ENCODE data around the gene TAB2. TPM values are rescaled to one million over a fixed set of nuclear protein-coding genes. Genes with fewer than 3 reads are reported as not detected.

TAB2 gene
- total RNA-seq, 4 donors from 2014 or later, result 59.2 to 121 (median 83.8) TPM

DNA sequence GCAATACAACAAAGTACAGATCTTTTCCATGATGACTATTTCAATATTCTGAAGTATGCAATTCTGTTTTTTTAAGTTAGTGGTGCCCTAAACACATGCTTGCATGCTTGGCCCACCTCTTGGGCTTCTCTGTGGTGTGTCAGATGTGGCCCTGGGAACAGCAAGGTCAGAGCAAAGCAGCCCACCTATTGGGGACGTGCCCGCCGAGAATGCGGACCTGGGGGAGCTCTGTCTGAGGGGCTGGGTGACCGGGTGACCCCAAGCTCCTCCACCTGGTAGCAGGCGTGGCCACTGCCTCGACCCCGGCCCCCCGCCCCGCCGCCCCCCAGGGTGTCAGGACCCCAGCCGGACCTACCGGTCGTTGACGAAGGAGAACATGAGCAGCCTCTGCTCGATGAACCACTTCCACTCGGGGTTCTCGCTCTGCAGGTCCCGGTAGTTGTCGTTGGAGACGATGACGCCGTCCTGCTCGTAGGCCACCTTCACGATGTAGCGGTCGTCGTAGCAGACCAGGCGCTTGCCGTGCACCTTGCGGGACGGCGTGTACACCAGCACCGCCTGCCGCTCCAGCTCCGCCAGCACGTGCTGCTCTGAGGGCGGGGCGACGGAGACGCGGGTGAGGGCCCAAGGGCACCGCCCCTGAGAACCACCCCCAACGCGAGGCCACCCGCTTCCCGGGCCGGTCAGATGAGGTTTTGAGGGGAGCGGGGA lies 139.0 kb downstream of the TAB2 start:
- TF ChIP-seq, protein P1, sequence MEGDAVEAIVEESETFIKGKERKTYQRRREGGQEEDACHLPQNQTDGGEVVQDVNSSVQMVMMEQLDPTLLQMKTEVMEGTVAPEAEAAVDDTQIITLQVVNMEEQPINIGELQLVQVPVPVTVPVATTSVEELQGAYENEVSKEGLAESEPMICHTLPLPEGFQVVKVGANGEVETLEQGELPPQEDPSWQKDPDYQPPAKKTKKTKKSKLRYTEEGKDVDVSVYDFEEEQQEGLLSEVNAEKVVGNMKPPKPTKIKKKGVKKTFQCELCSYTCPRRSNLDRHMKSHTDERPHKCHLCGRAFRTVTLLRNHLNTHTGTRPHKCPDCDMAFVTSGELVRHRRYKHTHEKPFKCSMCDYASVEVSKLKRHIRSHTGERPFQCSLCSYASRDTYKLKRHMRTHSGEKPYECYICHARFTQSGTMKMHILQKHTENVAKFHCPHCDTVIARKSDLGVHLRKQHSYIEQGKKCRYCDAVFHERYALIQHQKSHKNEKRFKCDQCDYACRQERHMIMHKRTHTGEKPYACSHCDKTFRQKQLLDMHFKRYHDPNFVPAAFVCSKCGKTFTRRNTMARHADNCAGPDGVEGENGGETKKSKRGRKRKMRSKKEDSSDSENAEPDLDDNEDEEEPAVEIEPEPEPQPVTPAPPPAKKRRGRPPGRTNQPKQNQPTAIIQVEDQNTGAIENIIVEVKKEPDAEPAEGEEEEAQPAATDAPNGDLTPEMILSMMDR (IDR thresholded peaks at IDR 0.05; ENCODE audit: low read depth), result no peak

DNA sequence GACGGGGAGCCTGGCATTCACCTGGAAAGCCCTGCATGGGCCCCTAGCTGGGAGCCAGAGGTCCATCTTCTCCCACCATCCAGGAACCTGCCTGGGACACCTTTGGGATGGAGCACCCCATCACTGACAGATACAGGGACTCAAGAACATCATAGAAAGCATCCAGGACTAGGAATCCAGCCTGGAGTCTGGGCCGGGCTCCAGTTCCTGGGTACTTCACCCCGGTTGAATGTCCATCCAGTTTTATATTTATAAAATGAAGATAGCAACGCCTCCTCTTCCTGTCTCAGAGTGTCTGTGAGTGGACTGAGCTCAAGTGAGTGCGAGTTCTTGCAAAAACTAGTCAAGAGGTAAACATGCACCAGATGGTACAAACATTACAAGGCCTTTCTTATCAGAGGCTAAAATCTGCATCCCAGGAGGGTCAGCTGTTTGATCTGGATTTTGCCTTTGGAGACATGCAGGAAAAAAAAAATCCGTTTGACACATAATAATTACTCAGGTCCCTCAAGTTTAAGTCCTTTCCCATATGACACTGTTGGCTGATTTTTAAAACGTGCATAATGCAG lies 139.9 kb downstream of the TAB2 start:
- TF ChIP-seq, protein P1 (IDR thresholded peaks at IDR 0.05; ENCODE audit: low read depth), result no peak

- TF ChIP-seq, protein P1 (IDR thresholded peaks at IDR 0.05; ENCODE audit: low read depth), result no peak
These were observed 140.7 kb downstream of the TAB2 start for GRCh38 chr6:149458196-149458595.

- TF ChIP-seq, protein P1 (IDR thresholded peaks at IDR 0.05; ENCODE audit: low read depth), result no peak
These were observed 141.3 kb downstream of the TAB2 start for GRCh38 chr6:149458806-149459205.

DNA sequence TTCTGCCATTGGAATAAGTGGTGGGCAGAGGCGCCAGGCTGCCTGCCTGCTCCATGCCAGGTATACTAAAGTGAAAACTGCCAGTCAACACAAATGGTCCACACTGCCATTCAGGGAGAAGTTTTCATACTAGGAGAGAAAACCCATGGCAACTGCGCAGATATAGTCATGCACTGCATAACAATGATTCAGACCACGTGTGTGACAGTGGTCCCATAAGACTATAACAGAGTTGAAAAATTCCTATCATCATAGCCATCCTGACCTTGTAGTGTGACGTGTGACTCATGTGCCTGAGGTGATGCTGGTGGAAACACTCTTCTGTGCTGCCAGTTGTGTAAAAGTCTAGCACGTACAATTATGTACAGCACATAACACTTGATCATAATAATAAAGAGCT lies 142.2 kb downstream of the TAB2 start:
- TF ChIP-seq, protein P1 (IDR thresholded peaks at IDR 0.05; ENCODE audit: low read depth), result no peak

Small RNAs within 50 kb of the gene (small RNA-seq; reads per million reads assigned to genes)
- not detected for gene RN7SL234P

Other genes starting within 250 kb of the TAB2 start
- gene SUMO4, start 82.5 kb downstream of the TAB2 start, total RNA-seq, result 1 to 10 TPM; 3.3 to 6.7 (median 5.2) TPM
- 10 to 100 TPM in 1 of 4 donors, 1 to 10 TPM in 3; 1.8 to 11.2 (median 4.8) TPM for gene ZC3H12D, start 167.3 kb downstream of the TAB2 start, total RNA-seq
- gene PPIL4, start 228.3 kb downstream of the TAB2 start, total RNA-seq, result 10 to 100 TPM; 21.3 to 38.3 (median 31.4) TPM
- gene GINM1, start 248.7 kb downstream of the TAB2 start, total RNA-seq, result 10 to 100 TPM; 50.7 to 75.5 (median 58.6) TPM